DLD1 (cell line): Measurements from ENCODE around the gene FECH.
"Not testable (repeated sequence)": the region's sequence is repeated elsewhere in the genome, so short reads cannot be mapped to it uniquely, and the experiment has no call there.

ENCODE experiments used
- in situ Hi-C: cut with HindIII; loops from 2 replicates; pipeline ENCODE4 v1.10.0; 2017; ENCODE audit warnings: low sequenced_read_pairs

FECH gene

GRCh38 chr18:57533868-57534510 lies 52.5 kb downstream of the FECH start:
- in situ Hi-C loops: no loop called here

GRCh38 chr18:57533006-57533867 lies 53.3 kb downstream of the FECH start:
- in situ Hi-C loops: no loop called here

GRCh38 chr18:57529151-57529550 lies 57.4 kb downstream of the FECH start:
- in situ Hi-C loops: no loop called here

GRCh38 chr18:57527556-57528229 lies 58.8 kb downstream of the FECH start:
- in situ Hi-C loops: no loop called here

GRCh38 chr18:57523171-57523956 lies 63.1 kb downstream of the FECH start:
- in situ Hi-C loops: no loop called here

- in situ Hi-C loops: not testable (repeated sequence)
Measured at GRCh38 chr18:57522348-57522747, 64.2 kb downstream of the FECH start.

- in situ Hi-C loops: no loop called here
Measured at GRCh38 chr18:57519668-57520424, 66.7 kb downstream of the FECH start.

GRCh38 chr18:57518533-57518932 lies 68.0 kb downstream of the FECH start:
- in situ Hi-C loops: no loop called here

- in situ Hi-C loops: no loop called here
Measured at GRCh38 chr18:57516056-57516455, 70.4 kb downstream of the FECH start.

GRCh38 chr18:57505231-57505630 lies 81.3 kb downstream of the FECH start:
- in situ Hi-C loops: no loop called here

- in situ Hi-C loops: no loop called here
Measured at GRCh38 chr18:57502624-57503023, 83.9 kb downstream of the FECH start.

- in situ Hi-C loops: no loop called here
Measured at GRCh38 chr18:57498682-57499256, 87.7 kb downstream of the FECH start.
